Glutamatergic neuron (in vitro differentiated cells): ENCODE measurements around the gene LAT. TPM values are rescaled to one million over a fixed set of nuclear protein-coding genes. Genes with fewer than 3 reads are reported as not detected.
A peak's percentile ranks its signal among the peaks of the same experiment; 100 is the strongest.
"Not testable (repeated sequence)": the region's sequence is repeated elsewhere in the genome, so short reads cannot be mapped to it uniquely, and the experiment has no call there.

Experiments
- DNase-seq: peaks from one replicate; pipeline ENCODE4 v3.0.0; 2022
- H3K27ac Mint-ChIP-seq: one replicate; pipeline ENCODE4 v1.8.0; 2020; ENCODE audit warnings: mild to moderate bottlenecking, mixed read lengths, inconsistent platforms; ENCODE audit not compliant: unreplicated experiment
- H3K27me3 Mint-ChIP-seq: one replicate; pipeline ENCODE4 v1.8.0; 2020; ENCODE audit warnings: mild to moderate bottlenecking, moderate library complexity, mixed read lengths, inconsistent platforms; ENCODE audit not compliant: unreplicated experiment
- H3K36me3 Mint-ChIP-seq: one replicate; pipeline ENCODE4 v1.8.0; 2020; ENCODE audit warnings: mild to moderate bottlenecking, mixed read lengths, inconsistent platforms; ENCODE audit not compliant: unreplicated experiment
- H3K4me1 Mint-ChIP-seq: one replicate; pipeline ENCODE4 v1.8.0; 2020; ENCODE audit warnings: mild to moderate bottlenecking, low read depth, mixed read lengths, inconsistent platforms; ENCODE audit not compliant: unreplicated experiment
- H3K4me3 Mint-ChIP-seq: one replicate; pipeline ENCODE4 v1.8.0; 2020; ENCODE audit warnings: mild to moderate bottlenecking, mixed read lengths, inconsistent platforms; ENCODE audit not compliant: unreplicated experiment
- H3K9me3 Mint-ChIP-seq: one replicate; pipeline ENCODE4 v1.8.0; 2020; ENCODE audit warnings: mild to moderate bottlenecking, moderate library complexity, mixed read lengths, inconsistent platforms; ENCODE audit not compliant: unreplicated experiment
- CTCF ChIP-seq: fragments of 200-600 bp; sonication (generic); IDR thresholded peaks from one replicate; pipeline ENCODE4 v1.5.0; 2021; ENCODE audit not compliant: partially characterized antibody, unreplicated experiment
- total RNA-seq: library from RNA; stranded (reverse); fragmentation: NEBNext Ultra II Directional; extraction: Animal tissue kit (Norgen Biotek cat#: 25700); gene quantifications from one replicate; pipeline ENCODE4 v1.2.1, GENCODE V29; 2021; ENCODE audit not compliant: unreplicated experiment

The LAT gene
- total RNA-seq, 1 donor from 2014 or later: 8.3 TPM

- peaks cover 6% of the 10 kb centered on the region for H3K4me1 Mint-ChIP-seq
- no peak for TF ChIP-seq CTCF
- peak overlapping the region; percentile 99 for H3K4me3 Mint-ChIP-seq
- DNase-seq: no peak
- peaks cover 13% of the 10 kb centered on the region for H3K9me3 Mint-ChIP-seq
- H3K36me3 Mint-ChIP-seq: no peaks in the 10 kb centered on the region
- H3K27ac Mint-ChIP-seq: peak overlapping the region; percentile 43
- peaks cover 6% of the 10 kb centered on the region for H3K27me3 Mint-ChIP-seq
Measured at GRCh38 chr16:28975158-28975599, 9.7 kb upstream of the LAT start.

- Mint-ChIP-seq H3K36me3 (no peaks in the 10 kb centered on the region), H3K27me3 (peaks cover 6% of the 10 kb centered on the region), H3K4me1 (peaks cover 6% of the 10 kb centered on the region), H3K27ac (no peak overlapping the region), H3K9me3 (peaks cover 15% of the 10 kb centered on the region), H3K4me3 (peak overlapping the region; percentile 35)
- no peak for DNase-seq
- no peak for TF ChIP-seq CTCF
Measured at GRCh38 chr16:28977703-28978662, 6.9 kb upstream of the LAT start.

GRCh38 chr16:28980330-28980729 lies 4.5 kb upstream of the LAT start:
- H3K27ac Mint-ChIP-seq, H3K36me3 Mint-ChIP-seq, DNase-seq, H3K4me1 Mint-ChIP-seq, H3K27me3 Mint-ChIP-seq, H3K4me3 Mint-ChIP-seq, H3K9me3 Mint-ChIP-seq: not testable (repeated sequence)

- no peak overlapping the region for H3K27ac Mint-ChIP-seq
- DNase-seq: no peak
- no peak for TF ChIP-seq CTCF
- H3K36me3 Mint-ChIP-seq: no peaks in the 10 kb centered on the region
- H3K4me1 Mint-ChIP-seq: no peaks in the 10 kb centered on the region
- peaks cover 3% of the 10 kb centered on the region for H3K9me3 Mint-ChIP-seq
- H3K27me3 Mint-ChIP-seq: peaks cover 3% of the 10 kb centered on the region
- H3K4me3 Mint-ChIP-seq: no peak overlapping the region
Measured at GRCh38 chr16:28980929-28981328, 3.9 kb upstream of the LAT start.

- H3K27me3 Mint-ChIP-seq: peaks cover 3% of the 10 kb centered on the region
- peaks cover 3% of the 10 kb centered on the region for H3K9me3 Mint-ChIP-seq
- H3K27ac Mint-ChIP-seq: no peak overlapping the region
- no peak overlapping the region for H3K4me3 Mint-ChIP-seq
- H3K36me3 Mint-ChIP-seq: no peaks in the 10 kb centered on the region
- TF ChIP-seq CTCF: peak; percentile 81
- no peaks in the 10 kb centered on the region for H3K4me1 Mint-ChIP-seq
- DNase-seq: peak; percentile 50
Measured at GRCh38 chr16:28981517-28981916, 3.3 kb upstream of the LAT start.
